Astrocyte of the cerebellum (primary cell): Measurements from ENCODE around the gene GCHFR.

ENCODE experiments used
- DNase-seq: peaks from one replicate; pipeline ENCODE4 v3.0.0-alpha.2; 2011; ENCODE audit warnings: low read depth
- H3K4me3 ChIP-seq: 2 replicates; pipeline ENCODE4 v1.5.1; 2011; ENCODE audit warnings: mild to moderate bottlenecking, low read depth, low read length, moderate library complexity
- CTCF ChIP-seq: IDR thresholded peaks from 2 replicates; pipeline ENCODE4 v1.5.1; 2012; ENCODE audit warnings: low read length, low read depth, moderate library complexity, mild to moderate bottlenecking; ENCODE audit errors: missing control alignments
- in situ Hi-C: cut with HindIII; loops from 2 replicates; pipeline ENCODE4 v1.10.0; 2017; ENCODE audit warnings: low sequenced_read_pairs

The GCHFR gene

GRCh38 chr15:40792394-40792793 lies 28.5 kb downstream of the GCHFR start:
- in situ Hi-C loops = no loop called here
- TF ChIP-seq CTCF = no peak
- H3K4me3 ChIP-seq = no peak overlapping the region
- DNase-seq = no peak

GRCh38 chr15:40793216-40793989 lies 29.5 kb downstream of the GCHFR start:
- in situ Hi-C loops = no loop called here
- H3K4me3 ChIP-seq = no peak overlapping the region
- no peak for TF ChIP-seq CTCF
- peak; percentile 88 for DNase-seq

- TF ChIP-seq CTCF = no peak
- in situ Hi-C loops = no loop called here
- DNase-seq = no peak
- H3K4me3 ChIP-seq = no peak overlapping the region
Observed at GRCh38 chr15:40796041-40796440, 32.2 kb downstream of the GCHFR start.

GRCh38 chr15:40796512-40796911 lies 32.6 kb downstream of the GCHFR start:
- no peak overlapping the region for H3K4me3 ChIP-seq
- no peak for DNase-seq
- no peak for TF ChIP-seq CTCF
- in situ Hi-C loops = no loop called here

- no peak for TF ChIP-seq CTCF
- no peak overlapping the region for H3K4me3 ChIP-seq
- in situ Hi-C loops = no loop called here
- no peak for DNase-seq
Observed at GRCh38 chr15:40799523-40799922, 35.7 kb downstream of the GCHFR start.

GRCh38 chr15:40803076-40803475 lies 39.2 kb downstream of the GCHFR start:
- no peak for TF ChIP-seq CTCF

More at GRCh38 chr15:40803076-40803475, 39.2 kb downstream of the GCHFR start:
- H3K4me3 ChIP-seq = no peak overlapping the region
- in situ Hi-C loops = no loop called here
- DNase-seq = no peak
